NCI-H69 (cell line): ENCODE data around the gene TNS4.

ENCODE experiments used
- DNase-seq: peaks from one replicate; lab custom pipeline; 2025; lab: John Stamatoyannopoulos, UW

The TNS4 gene

DNA sequence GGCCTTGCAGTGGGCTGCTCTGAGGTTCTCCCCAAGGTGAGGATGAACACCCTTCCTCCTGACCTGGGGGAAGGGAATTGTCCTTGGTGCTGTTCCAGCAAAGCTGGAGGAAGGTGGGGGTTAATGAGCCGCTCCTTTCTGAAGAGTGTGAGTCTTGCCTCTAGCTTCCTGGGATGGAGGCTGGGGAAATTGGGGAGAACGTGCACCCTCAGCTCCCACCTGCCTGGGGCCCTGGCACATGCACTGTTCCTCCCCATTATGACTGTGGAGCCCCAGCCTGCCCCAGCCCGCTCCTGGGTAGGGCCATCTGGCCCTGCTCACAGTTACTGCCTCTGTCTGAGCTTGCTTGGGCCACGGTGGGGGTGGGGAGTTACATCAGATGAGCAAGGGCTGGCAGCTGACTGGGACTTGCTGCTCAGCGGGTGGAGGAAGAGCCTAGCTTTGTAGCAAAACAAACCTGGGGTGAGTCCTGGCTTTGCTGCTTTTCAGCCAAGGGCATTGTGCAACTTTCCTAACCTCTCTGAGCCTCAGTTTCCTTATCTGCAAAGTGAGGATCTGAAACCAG is 11.1 kb downstream of the TNS4 start:
- DNase-seq, result peak; percentile 98

- DNase-seq, result no peak
Observed at GRCh38 chr17:40487371-40488020, 13.9 kb downstream of the TNS4 start.

DNA sequence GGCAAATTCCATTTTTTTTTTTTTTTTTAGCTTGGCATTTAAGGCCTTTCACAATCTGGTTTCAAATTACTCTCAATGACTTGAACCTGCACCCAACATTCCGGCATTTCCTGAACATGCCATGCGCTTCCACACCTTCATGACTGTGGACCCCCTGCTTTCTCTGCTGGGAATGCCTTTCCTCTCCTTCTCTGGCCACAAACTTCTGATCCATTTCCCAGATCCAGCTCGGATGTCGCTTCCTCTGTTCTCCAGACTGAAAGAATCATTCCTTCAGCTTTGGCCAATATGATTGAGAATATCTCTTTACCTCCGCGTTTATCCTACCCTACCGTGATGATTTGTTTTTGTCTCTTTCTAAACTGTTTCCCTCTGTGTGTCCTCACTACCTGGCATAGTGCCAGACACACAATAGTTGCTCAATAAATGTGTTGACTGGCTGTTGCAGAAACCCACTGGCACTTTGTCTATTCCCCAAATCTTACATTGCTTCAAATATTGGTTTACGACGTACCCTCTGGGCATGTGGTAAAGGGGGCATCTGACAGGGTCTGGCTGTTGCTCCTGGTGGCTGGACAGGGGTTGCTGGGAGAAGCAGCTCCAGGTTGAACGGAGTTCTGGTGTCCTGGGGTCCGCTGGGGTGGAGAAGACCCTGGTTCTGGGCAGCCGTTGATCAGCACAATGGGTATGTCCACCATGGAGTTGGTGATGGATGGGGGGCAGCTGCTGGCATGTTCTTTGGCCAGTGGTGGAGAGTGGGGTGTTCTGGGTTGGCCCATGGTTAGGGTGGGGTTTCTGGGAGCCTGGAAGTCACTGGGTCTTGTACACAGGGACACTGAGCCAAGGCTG is 14.7 kb downstream of the TNS4 start:
- no peak for DNase-seq

GRCh38 chr17:40485851-40486521 is 15.4 kb downstream of the TNS4 start:
- no peak for DNase-seq

DNA sequence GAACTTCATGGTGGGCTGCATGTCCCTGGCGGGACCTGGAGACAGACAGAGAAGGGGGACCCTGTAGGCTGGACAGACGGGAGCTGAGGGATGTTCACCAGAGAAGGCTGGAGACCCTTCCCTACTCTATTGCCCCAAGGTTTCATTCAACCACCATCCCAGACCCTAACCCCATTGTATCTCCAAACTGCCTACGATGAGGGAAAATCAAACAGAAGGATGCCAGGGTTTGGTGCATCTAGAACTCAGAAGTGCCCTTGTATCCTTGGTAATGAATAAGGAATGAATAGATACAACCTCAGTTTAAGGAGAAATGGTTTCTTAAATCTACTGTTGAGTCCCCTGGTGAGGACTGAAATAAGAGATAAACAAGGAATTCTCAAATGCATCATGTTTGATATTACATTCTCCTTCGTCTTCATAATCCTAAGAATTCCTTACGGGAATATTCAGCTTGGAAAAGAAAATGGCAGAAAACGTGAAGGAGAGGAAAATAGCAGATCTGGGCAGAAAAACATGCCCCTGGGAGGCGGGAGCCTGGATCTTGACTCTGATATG is 16.4 kb downstream of the TNS4 start:
- no peak for DNase-seq

GRCh38 chr17:40484285-40484972 is 17.0 kb downstream of the TNS4 start:
- no peak for DNase-seq

DNA sequence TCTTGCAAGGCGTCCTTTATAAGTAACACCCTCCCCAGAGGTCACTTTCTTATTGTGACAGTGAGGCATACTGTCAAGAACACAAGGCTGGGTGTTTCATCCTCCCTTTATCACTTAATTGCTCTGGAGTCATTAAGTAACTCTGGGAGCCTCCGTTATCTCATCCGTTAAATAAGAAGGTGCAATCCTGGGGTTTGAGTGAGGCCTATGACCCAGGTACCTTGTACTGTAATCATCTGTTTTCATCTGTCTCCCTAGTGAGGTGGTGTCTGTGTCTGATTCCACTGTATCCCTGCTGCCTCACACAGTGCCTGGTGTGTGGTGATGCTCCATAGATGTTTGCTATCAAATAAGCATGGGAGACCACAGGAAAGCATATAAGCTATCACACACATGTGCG is 17.7 kb downstream of the TNS4 start:
- DNase-seq, result no peak

GRCh38 chr17:40482722-40483121 is 18.7 kb downstream of the TNS4 start:
- no peak for DNase-seq

DNA sequence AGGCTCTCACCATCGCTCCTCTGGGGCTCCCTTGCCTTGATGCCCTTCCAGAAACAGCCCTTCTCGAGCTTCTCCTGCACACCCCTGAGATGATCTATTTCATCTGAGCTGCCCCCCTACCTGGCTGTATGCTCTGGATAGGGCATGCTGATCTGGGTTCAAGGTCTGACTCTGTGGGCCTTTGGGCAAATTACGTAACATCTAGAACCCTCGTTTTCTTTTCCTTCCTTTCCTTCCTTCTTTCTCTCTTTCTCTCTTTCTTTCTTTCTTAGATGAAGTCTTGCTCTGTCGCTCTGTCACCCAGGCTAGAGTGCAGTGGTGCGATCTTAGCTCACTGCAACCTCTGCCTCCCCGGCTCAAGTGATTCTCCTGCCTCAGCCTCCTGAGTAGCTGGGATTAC is 20.3 kb downstream of the TNS4 start:
- no peak for DNase-seq

GRCh38 chr17:40480501-40481003 is 20.9 kb downstream of the TNS4 start:
- DNase-seq, result peak; percentile 71

DNA sequence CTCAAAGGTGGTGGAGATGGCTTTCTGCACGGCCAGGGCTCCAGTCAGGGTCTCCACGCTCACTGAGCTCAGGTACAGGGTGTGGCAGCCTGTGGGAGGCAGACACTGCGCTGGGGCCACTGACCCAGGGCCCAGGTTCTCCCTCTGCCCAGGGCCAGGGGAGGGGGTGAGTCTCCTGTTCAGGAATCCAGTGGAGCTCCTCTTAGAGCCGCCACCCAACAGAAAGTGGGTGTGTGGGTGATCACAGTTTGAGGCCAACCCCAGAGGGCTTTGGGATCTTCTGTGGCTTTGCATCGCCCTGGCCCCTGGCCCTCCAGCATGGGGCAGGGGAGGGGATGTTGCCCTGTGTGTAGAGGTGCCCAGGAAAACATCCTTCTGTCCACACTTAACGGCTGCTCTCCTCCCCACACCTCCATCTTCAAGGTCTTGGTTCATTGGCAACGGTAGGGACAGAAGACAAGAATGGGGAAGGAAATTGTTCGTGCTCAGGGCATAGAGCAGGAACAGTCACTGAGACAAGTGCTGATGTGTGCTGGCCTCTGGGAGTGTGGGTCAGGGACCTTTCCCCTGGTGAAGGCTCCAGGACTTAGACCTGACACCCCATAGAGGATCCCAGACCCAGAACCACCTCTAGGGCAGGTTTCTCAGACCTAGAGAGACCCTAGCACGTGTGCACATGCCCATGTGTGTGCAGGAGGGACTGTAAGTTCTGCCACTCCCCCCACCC is 21.5 kb downstream of the TNS4 start:
- DNase-seq, result no peak

GRCh38 chr17:40478486-40478885 is 22.9 kb downstream of the TNS4 start:
- no peak for DNase-seq

- DNase-seq, result no peak
Observed at GRCh38 chr17:40477796-40478195, 23.6 kb downstream of the TNS4 start.

GRCh38 chr17:40475234-40475908 is 26.1 kb downstream of the TNS4 start:
- no peak for DNase-seq

DNA sequence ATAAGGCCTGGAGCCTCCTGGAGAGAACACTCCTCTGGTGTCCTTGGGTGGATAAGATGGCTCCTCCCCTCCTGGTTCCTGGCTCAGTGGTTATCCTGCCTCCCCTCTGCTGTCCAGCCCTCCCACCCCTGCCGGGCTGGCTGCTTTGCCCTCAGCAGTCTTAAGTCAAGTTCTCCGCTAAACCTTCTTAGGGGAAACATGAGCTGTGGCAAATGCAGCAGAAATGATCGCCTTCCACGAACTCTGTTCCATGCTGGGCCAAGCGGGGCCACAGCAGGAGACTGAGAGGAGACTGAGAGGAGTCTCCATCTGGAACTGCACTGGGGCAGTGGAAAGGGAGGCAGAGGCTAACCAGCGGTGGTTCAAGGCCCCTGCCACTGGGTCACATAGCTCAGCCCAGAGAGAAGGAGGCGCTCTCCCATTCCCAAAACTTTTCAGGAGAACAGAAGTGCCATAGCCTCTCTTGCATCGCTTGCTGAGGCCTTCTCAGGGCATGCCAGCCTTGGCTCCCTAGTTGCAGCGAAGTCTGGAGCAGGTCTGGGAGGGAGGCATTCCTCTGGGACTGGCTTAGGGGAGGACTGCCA is 26.9 kb downstream of the TNS4 start:
- peak; percentile 24 for DNase-seq

- no peak for DNase-seq
Observed at GRCh38 chr17:40473573-40474365, 27.7 kb downstream of the TNS4 start.

DNA sequence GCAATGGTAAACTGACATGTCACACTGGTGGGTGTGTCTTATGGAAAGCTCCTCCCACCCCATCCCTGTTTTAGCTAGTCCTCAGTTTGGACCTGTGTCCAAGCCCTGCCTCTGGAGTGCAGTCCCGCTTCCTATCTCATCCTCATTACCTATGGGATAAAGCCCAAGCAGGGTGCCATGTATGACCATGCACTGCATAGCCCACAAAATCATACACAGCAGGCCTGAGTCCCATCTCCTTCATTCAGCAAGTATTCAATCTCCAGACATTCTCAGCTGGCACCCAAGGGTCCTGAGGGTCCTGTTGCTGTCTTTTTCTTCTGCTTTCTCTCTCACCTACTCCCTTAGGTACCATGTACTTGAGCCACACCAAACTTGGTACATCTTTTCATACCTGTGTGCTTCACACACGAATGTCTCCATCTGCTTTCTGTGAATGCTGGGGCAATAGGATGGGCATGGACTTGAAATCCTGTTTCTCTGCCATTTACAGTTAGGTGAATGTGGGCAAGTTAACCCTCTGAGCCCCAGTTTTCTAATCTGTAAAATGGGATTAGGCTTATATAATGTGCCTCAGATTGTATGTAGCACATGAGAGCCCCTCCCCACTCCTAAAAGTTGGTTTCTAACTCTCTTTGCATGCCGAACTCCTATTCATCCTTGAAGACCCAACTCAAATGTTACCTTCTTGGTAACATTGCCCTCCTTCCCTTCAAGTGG is 28.5 kb downstream of the TNS4 start:
- DNase-seq, result no peak
